SJCRH30 (cell line): Measurements from ENCODE around the gene KDF1. TPM values are rescaled to one million over a fixed set of nuclear protein-coding genes. Genes with fewer than 3 reads are reported as not detected.

Experiments used
- DNase-seq, 2 experiments: peaks; one replicate each; pipeline ENCODE4 v3.0.0-alpha.2; 2015 to 2020
- H3K27ac ChIP-seq: fragments of 250-450 bp; sonication (Bioruptor Pico); 2 replicates; pipeline ENCODE4 v1.5.1; 2020; ENCODE audit warnings: mild to moderate bottlenecking, moderate library complexity
- H3K27me3 ChIP-seq: fragments of 250-450 bp; sonication (Bioruptor Pico); 2 replicates; pipeline ENCODE4 v1.5.1; 2020; ENCODE audit warnings: mild to moderate bottlenecking, moderate library complexity
- H3K36me3 ChIP-seq: fragments of 250-450 bp; sonication (Bioruptor Pico); 2 replicates; pipeline ENCODE4 v1.5.1; 2020; ENCODE audit warnings: mild to moderate bottlenecking, moderate library complexity
- H3K4me1 ChIP-seq: fragments of 250-450 bp; sonication (Bioruptor Pico); 2 replicates; pipeline ENCODE4 v1.5.1; 2020; ENCODE audit warnings: mild to moderate bottlenecking, moderate library complexity
- H3K4me3 ChIP-seq: fragments of 250-450 bp; sonication (Bioruptor Pico); 2 replicates; pipeline ENCODE4 v1.5.1; 2020; ENCODE audit warnings: mild to moderate bottlenecking, moderate library complexity
- H3K9me3 ChIP-seq: fragments of 250-450 bp; sonication (Bioruptor Pico); replicated peaks from 2 replicates; pipeline ENCODE4 v1.5.1; 2020; ENCODE audit warnings: mild to moderate bottlenecking, moderate library complexity
- total RNA-seq: library from RNA; depleted of rRNA; stranded (reverse); fragments of >200 nt; shearing (Covaris generic); gene quantifications from 2 replicates; pipeline ENCODE4 v1.2.3, GENCODE V29; 2014

KDF1 gene
- total RNA-seq, 1 experiment from 2014 or later, result not detected

DNA sequence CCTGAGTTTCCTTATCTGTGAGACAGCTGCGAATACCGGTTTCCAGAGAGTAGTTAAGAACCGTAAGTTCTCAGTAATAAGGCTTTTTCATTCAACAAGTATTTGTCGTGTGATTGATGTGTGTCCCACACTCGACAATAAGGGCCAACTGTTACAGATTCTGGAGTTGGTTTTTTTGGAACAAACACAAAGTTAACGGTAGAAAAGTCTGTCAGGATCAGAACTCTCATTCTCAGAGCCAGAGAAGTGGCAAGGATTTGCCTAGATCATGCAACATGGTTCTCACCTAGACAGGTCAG, 37.9 kb downstream of the KDF1 start:
- peak overlapping the region; percentile 74 for H3K4me3 ChIP-seq
- peaks cover 35% of the 10 kb centered on the region for H3K36me3 ChIP-seq
- H3K9me3 ChIP-seq, result no peaks in the 10 kb centered on the region
- DNase-seq, result no peak
- no peaks in the 10 kb centered on the region for H3K27me3 ChIP-seq
- peaks cover 8% of the 10 kb centered on the region for H3K4me1 ChIP-seq
- no peak overlapping the region; the same call in 1 of the 2 replicates for H3K27ac ChIP-seq

GRCh38 chr1:26921540-26922430, 38.5 kb downstream of the KDF1 start, which contains the start of gene NUDC:
Gene NUDC, plus strand, starts transcription at chr1:26921743. Its CDS starts 106 bp downstream, at chr1:26921849.
- DNase-seq, result peak; percentile 97 to 98
- H3K4me1 ChIP-seq, result peaks cover 8% of the 10 kb centered on the region
- H3K36me3 ChIP-seq, result peaks cover 32% of the 10 kb centered on the region
- H3K27me3 ChIP-seq, result no peaks in the 10 kb centered on the region
- no peaks in the 10 kb centered on the region for H3K9me3 ChIP-seq
- H3K27ac ChIP-seq, result peak within 1 kb of the TSS; percentile 64
- peak within 1 kb of the TSS; percentile 74 for H3K4me3 ChIP-seq

DNA sequence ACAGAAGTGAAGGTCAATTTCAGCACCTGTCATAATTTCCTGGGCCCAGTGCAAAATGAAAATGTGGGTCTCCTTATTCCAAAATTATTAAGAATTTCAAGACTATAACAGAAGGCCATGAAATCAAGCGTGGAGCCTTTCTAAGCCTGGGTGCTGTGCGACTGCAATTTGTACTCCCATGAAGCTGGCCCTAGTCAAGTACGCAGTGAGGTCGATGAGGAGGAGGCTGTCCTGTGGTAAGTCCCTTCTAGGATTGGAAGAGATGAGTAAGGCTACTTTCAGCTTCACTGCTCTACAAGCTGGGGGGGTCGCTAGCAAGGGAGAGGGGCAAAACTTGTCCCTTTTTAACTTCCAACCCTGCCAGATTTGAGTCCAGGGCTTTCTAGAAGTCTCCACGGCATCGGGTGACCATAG, 39.1 kb downstream of the KDF1 start:
- peaks cover 26% of the 10 kb centered on the region for H3K36me3 ChIP-seq
- H3K4me1 ChIP-seq, result peaks cover 8% of the 10 kb centered on the region
- no peaks in the 10 kb centered on the region for H3K27me3 ChIP-seq
- peak overlapping the region; percentile 74 for H3K4me3 ChIP-seq
- no peak for DNase-seq
- no peak overlapping the region for H3K27ac ChIP-seq
- H3K9me3 ChIP-seq, result no peaks in the 10 kb centered on the region

DNA sequence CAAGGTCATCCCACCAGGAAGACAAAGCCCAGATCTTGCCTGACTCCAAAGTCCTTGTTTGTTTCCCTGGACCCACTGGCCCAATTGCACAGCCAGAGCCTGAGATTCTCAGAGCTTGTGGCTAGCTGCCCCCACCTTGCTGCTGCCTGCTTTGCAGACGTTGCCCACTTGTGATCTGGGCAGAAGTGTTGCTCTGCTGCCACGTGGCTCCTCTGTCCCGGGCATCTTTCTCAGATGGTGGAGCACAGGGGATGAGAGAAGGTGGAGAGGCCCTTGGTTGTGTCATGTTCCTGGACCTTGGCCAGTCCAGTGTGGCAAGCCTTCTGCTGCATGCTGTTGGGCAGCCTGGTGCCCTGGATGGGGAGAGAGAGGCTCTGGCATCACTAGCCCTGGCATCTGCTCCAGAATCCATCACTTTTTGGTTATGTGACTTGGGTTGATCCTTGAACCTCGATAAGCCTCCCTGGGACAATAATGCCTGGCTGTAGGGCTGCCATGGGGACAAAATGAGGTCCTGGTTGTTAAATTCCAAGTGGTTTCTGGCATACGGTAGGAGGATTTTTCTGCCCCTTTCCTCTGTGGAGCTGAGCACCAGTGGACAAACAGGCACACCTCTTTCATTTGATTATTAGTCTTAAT, 44.9 kb downstream of the KDF1 start:
- peaks cover 4% of the 10 kb centered on the region; the same call in 1 of the 2 replicates for H3K27me3 ChIP-seq
- no peaks in the 10 kb centered on the region for H3K4me1 ChIP-seq
- H3K9me3 ChIP-seq, result no peaks in the 10 kb centered on the region
- no peak overlapping the region for H3K4me3 ChIP-seq
- no peaks in the 10 kb centered on the region for H3K36me3 ChIP-seq
- no peak for DNase-seq
- H3K27ac ChIP-seq, result no peak overlapping the region

- Histone ChIP-seq H3K9me3 (no peaks in the 10 kb centered on the region), H3K4me3 (no peak within 1 kb of the TSS), H3K36me3 (no peaks in the 10 kb centered on the region), H3K4me1 (no peaks in the 10 kb centered on the region), H3K27ac (no peak within 1 kb of the TSS), H3K27me3 (peaks cover 4% of the 10 kb centered on the region; the same call in 1 of the 2 replicates)
- DNase-seq, result no peak
Observed at GRCh38 chr1:26913754-26914619, 46.3 kb downstream of the KDF1 start, which contains the start of gene NR0B2. Gene NR0B2, minus strand, starts transcription at chr1:26913975. Its CDS starts 35 bp downstream, at chr1:26913940.

DNA sequence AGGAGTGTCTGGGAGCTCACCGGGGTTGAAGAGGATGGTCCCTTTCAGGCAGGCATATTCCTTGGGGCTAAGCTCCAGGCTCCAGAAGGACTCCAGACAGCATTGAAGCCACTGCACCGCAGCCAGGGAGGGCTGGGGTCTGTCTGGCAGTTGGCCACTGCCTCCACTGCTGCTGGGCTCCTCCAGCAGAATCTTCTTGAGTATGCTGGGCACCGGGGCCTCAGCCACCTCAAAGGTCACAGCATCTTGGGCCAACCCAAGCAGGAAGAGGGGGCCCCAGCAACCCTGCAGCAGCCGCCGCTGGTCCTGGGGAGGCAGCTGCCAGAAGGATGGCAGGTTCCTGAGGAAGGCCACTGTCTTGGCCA, 46.9 kb downstream of the KDF1 start:
- Histone ChIP-seq H3K9me3 (no peaks in the 10 kb centered on the region), H3K27ac (no peak overlapping the region), H3K27me3 (peaks cover 4% of the 10 kb centered on the region; the same call in 1 of the 2 replicates), H3K36me3 (no peaks in the 10 kb centered on the region), H3K4me3 (no peak overlapping the region), H3K4me1 (no peaks in the 10 kb centered on the region)
- DNase-seq, result no peak

DNA sequence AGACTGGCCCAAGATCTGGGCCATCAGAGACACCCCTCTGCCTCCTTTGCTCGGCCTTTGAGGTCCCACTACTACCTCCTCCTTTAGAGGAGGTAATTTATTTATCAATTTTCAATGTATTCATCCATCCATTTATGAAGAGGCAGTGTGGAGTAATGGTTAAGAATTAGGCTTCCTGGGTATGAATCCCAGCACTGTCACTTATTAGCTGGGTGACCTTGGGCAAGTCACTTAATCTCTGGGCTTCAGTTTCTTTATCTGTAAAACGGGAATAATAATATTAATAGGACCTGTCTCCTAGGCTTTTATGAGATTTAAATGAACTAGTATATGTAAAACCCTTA, 48.1 kb downstream of the KDF1 start:
- Histone ChIP-seq H3K27me3 (peaks cover 4% of the 10 kb centered on the region; the same call in 1 of the 2 replicates), H3K4me1 (no peaks in the 10 kb centered on the region; the same call in 1 of the 2 replicates), H3K27ac (no peak overlapping the region), H3K4me3 (no peak overlapping the region), H3K36me3 (no peaks in the 10 kb centered on the region), H3K9me3 (no peaks in the 10 kb centered on the region)
- no peak for DNase-seq

- Histone ChIP-seq H3K9me3 (no peaks in the 10 kb centered on the region), H3K27me3 (peaks cover 4% of the 10 kb centered on the region; the same call in 1 of the 2 replicates), H3K4me3 (no peak overlapping the region), H3K36me3 (no peaks in the 10 kb centered on the region), H3K4me1 (no peaks in the 10 kb centered on the region; the same call in 1 of the 2 replicates), H3K27ac (no peak overlapping the region)
- DNase-seq, result no peak
Observed at GRCh38 chr1:26911399-26912146, 48.7 kb downstream of the KDF1 start.

GRCh38 chr1:26910343-26911160, 49.7 kb downstream of the KDF1 start:
- no peaks in the 10 kb centered on the region for H3K9me3 ChIP-seq
- H3K27ac ChIP-seq, result no peak overlapping the region
- H3K4me1 ChIP-seq, result no peaks in the 10 kb centered on the region; the same call in 1 of the 2 replicates
- no peak overlapping the region for H3K4me3 ChIP-seq
- no peak for DNase-seq
- peaks cover 4% of the 10 kb centered on the region; the same call in 1 of the 2 replicates for H3K27me3 ChIP-seq
- H3K36me3 ChIP-seq, result no peaks in the 10 kb centered on the region

GRCh38 chr1:26909951-26910342, 50.3 kb downstream of the KDF1 start:
- peaks cover 4% of the 10 kb centered on the region; the same call in 1 of the 2 replicates for H3K27me3 ChIP-seq
- no peak for DNase-seq
- no peaks in the 10 kb centered on the region for H3K9me3 ChIP-seq
- no peak overlapping the region for H3K27ac ChIP-seq
- H3K36me3 ChIP-seq, result no peaks in the 10 kb centered on the region
- no peak overlapping the region for H3K4me3 ChIP-seq
- H3K4me1 ChIP-seq, result no peaks in the 10 kb centered on the region; the same call in 1 of the 2 replicates

DNA sequence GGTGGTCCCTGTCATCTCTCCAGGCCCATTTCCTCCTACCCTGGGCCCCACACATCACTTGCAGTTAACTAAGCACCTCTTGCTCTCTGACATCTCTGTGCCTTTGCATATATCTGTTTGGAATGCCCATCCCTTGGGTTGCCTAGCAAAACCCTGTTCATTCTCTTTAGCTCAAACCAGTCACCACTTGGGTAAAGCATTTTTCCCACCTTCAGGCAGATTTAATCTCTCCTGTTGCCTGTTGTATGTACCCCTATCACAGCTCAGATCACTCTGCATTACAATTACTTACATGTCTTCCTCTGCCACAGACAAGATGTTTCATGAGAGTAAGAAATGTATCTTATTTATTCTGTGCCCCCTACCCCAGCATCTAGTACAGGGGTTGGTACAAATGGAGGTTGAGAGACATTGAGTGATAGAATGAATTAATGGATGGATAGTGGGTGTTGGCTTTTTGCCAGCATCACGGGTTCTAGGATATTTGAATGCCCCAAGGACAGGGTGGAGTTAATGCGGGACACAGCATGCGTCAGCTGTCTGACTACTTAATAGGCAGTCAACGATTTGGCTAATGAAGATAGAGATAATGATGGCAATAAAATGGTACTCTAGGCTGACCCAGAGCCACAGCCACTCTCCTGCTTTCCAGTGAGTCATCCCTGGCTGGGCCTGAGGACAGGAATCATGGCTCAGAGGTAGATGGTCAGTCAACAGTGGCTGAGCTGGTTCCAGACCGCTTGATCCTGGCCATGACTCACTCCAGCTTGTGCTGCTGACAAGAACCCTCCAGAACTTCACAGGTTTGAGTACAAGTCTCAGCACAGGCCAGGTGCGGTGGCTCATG, 53.0 kb downstream of the KDF1 start:
- Histone ChIP-seq H3K4me1 (no peaks in the 10 kb centered on the region; the same call in 1 of the 2 replicates), H3K27me3 (no peaks in the 10 kb centered on the region; the same call in 1 of the 2 replicates), H3K36me3 (no peaks in the 10 kb centered on the region), H3K9me3 (no peaks in the 10 kb centered on the region), H3K27ac (no peak overlapping the region), H3K4me3 (no peak overlapping the region)
- DNase-seq, result no peak

GRCh38 chr1:26900815-26901511, 59.3 kb downstream of the KDF1 start:
- peaks cover 11% of the 10 kb centered on the region for H3K4me1 ChIP-seq
- H3K27me3 ChIP-seq, result no peaks in the 10 kb centered on the region
- no peak for DNase-seq
- no peaks in the 10 kb centered on the region for H3K9me3 ChIP-seq
- H3K27ac ChIP-seq, result peak overlapping the region; percentile 72
- peak overlapping the region; percentile 95 for H3K4me3 ChIP-seq
- 0 out of 2 replicates have a peak, but pooled peaks cover 3% of the 10 kb centered on the region for H3K36me3 ChIP-seq
